Epithelial cell of esophagus (primary cell): Measurements from ENCODE around the gene KDM4C.

Source experiments
- DNase-seq: peaks from one replicate; pipeline ENCODE4 v3.0.0; 2010; ENCODE audit warnings: low read depth
- H3K4me3 ChIP-seq: 2 replicates; pipeline ENCODE4 v1.5.1; 2011; ENCODE audit warnings: mild to moderate bottlenecking, low read length, control low read depth
- CTCF ChIP-seq: IDR thresholded peaks from 2 replicates; pipeline ENCODE4 v1.5.1; 2011; ENCODE audit warnings: low read depth, mild to moderate bottlenecking, low read length, control low read depth, inconsistent platforms; ENCODE audit not compliant: insufficient read depth; ENCODE audit errors: missing control alignments

The KDM4C gene

GRCh38 chr9:7111413-7111812 lies 353.6 kb downstream of the KDM4C start:
- DNase-seq = no peak
- H3K4me3 ChIP-seq = no peak overlapping the region
- TF ChIP-seq CTCF = no peak

DNA sequence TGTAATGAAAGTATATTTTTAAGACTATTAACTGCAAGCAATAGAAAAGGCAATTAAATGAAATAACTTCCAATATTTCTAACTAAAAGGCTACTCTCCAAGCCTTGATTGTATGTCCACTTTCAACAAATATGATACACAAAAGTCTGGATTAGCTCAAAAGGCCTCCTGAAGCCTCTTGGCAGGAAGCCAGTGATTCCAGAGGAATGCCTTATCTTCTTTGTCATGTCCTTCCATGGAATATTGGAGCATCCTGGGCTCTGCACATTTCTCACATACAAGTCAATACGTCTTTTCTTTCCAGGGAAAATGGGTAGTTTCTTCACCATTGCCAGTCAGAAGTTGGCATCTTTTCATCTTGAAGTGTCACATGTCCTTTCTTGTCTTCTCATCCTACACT lies 357.8 kb downstream of the KDM4C start:
- no peak for TF ChIP-seq CTCF
- no peak for DNase-seq
- H3K4me3 ChIP-seq = no peak overlapping the region

- no peak for TF ChIP-seq CTCF
- DNase-seq = peak; percentile 80
These were observed 360.1 kb downstream of the KDM4C start for GRCh38 chr9:7117676-7118561.

GRCh38 chr9:7118633-7119032 lies 360.9 kb downstream of the KDM4C start:
- TF ChIP-seq CTCF = no peak
- H3K4me3 ChIP-seq = no peak overlapping the region
- DNase-seq = peak; percentile 15

More at GRCh38 chr9:7117676-7118561, 360.1 kb downstream of the KDM4C start:
- no peak overlapping the region for H3K4me3 ChIP-seq

- no peak for DNase-seq
- no peak for TF ChIP-seq CTCF
- no peak overlapping the region for H3K4me3 ChIP-seq
These were observed 361.8 kb downstream of the KDM4C start for GRCh38 chr9:7119612-7120011.

GRCh38 chr9:7121055-7121454 lies 363.3 kb downstream of the KDM4C start:
- no peak for DNase-seq
- H3K4me3 ChIP-seq = no peak overlapping the region
- no peak for TF ChIP-seq CTCF

DNA sequence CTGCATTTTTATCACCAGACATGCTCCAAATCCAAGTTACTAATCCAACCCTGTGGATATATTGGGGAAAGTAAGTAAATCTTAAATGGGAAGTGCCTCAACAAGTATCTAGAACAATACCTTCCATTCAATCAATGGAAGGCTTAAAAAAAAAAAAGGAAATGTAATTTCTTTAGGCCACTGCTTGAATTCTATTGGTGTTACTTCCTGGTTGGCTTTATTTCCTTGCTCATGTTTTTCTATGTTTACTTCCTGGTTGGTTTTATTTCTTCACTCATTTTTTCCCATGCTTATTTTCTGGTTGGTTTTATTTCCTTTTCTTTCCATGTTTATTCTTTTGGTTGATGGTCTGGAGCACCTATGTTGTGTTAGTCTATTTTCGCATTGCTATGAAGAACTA lies 363.9 kb downstream of the KDM4C start:
- TF ChIP-seq CTCF = no peak
- DNase-seq = no peak
- no peak overlapping the region for H3K4me3 ChIP-seq
